ENCODE data around the gene CACNG3. TPM values are rescaled to one million over a fixed set of nuclear protein-coding genes. Genes with fewer than 3 reads are reported as not detected.
A peak's percentile ranks its signal among the peaks of the same experiment; 100 is the strongest.

The CACNG3 gene
- total and polyA plus RNA-seq, 2 of the 13 experiments (the other 11 are each of a cell fraction or from before 2014, with no cell fraction given), result not detected

GRCh38 chr16:24336491-24336890 is 80.4 kb downstream of the CACNG3 start:
- ATAC-seq (no peak), FAIRE-seq (no peak), DNase-seq (ENCODE audit: low spot score) (no peak)
- no peak overlapping the region for H3K4me2 ChIP-seq (ENCODE audit: low read depth, low read length)
- in situ Hi-C loops (cut with HindIII; ENCODE audit: extremely low pct_ligation_motif_present, low pct_unique_long_range_greater_than_20kb), result no loop called here
- TF ChIP-seq ZNF264 (CRISPR knock-in tag; IDR thresholded peaks at IDR 0.05), result 0 out of 2 replicates have a peak, but pooled peaks have one; percentile 58
- TF ChIP-seq FOXO4 (CRISPR knock-in tag; conservative IDR thresholded peaks at IDR 0.05), result no peak
- no peak for TF ChIP-seq REPIN1 (CRISPR knock-in tag; IDR thresholded peaks at IDR 0.05; ENCODE audit: borderline replicate concordance, low read depth)
- no TSS peak for BruUV-seq (replicated peaks)
- no peaks in the 10 kb centered on the region for H3K36me3 ChIP-seq (replicated peaks in 1 of 2; ENCODE audit: control insufficient read depth in 1 of 2, insufficient read depth in 2 of 2, low read length in 2 of 2)
- WGBS (ENCODE audit: low lambda C conversion rate), result 5% methylated on average over 3 of the region's 3 CpGs
- no peak overlapping the region for H3K27ac ChIP-seq (ENCODE audit: extremely low read length, insufficient read depth, low read length)
- H2AFZ ChIP-seq (ENCODE audit: low read length), result no peak overlapping the region
- H3K4me1 ChIP-seq (ENCODE audit: insufficient read depth, low read length), result no peaks in the 10 kb centered on the region
- ChIA-PET CTCF (ENCODE audit: low intra/inter-chr PET ratio, low total read pairs) (no interaction called here), POLR2A (no interaction called here)
- H3K9ac ChIP-seq (ENCODE audit: insufficient read depth, low read depth, low read length), result no peak overlapping the region
- no peaks in the 10 kb centered on the region for H3K9me3 ChIP-seq (ENCODE audit: low read length)
- H3K4me3 ChIP-seq (replicated peaks in 1 of 3; ENCODE audit: insufficient read depth in 1 of 3, low read depth in 2 of 3, low read length in 3 of 3), result no peak overlapping the region
- intact Hi-C loops (cut with micrococcal nuclease; ENCODE audit: unreplicated experiment), result no loop called here
- no peaks in the 10 kb centered on the region for H4K20me1 ChIP-seq (ENCODE audit: insufficient read depth, low read length)
- H3K79me2 ChIP-seq (ENCODE audit: insufficient read depth, low read length), result no peaks in the 10 kb centered on the region
- H3K27me3 ChIP-seq (ENCODE audit: control insufficient read depth in 1 of 2, insufficient read depth in 2 of 2, low read length in 2 of 2), result no peaks in the 10 kb centered on the region; a peak in 2 of 5 replicates

- H2AFZ ChIP-seq (ENCODE audit: low read length), result no peak overlapping the region
- H3K9me3 ChIP-seq (ENCODE audit: low read length), result no peaks in the 10 kb centered on the region
- no TSS peak for BruUV-seq (replicated peaks)
- no peak overlapping the region for H3K27ac ChIP-seq (ENCODE audit: extremely low read length, insufficient read depth, low read length)
- ChIA-PET POLR2A (no interaction called here), CTCF (ENCODE audit: low intra/inter-chr PET ratio, low total read pairs) (no interaction called here)
- in situ Hi-C loops (cut with HindIII; ENCODE audit: extremely low pct_ligation_motif_present, low pct_unique_long_range_greater_than_20kb) (no loop called here), intact Hi-C loops (cut with micrococcal nuclease; ENCODE audit: unreplicated experiment) (no loop called here)
- H3K79me2 ChIP-seq (ENCODE audit: insufficient read depth, low read length), result no peaks in the 10 kb centered on the region
- no peak for FAIRE-seq
- ATAC-seq, result no peak
- H3K27me3 ChIP-seq (ENCODE audit: control insufficient read depth in 1 of 2, insufficient read depth in 2 of 2, low read length in 2 of 2), result no peaks in the 10 kb centered on the region; a peak in 2 of 5 replicates
- H3K4me2 ChIP-seq (ENCODE audit: low read depth, low read length), result no peak overlapping the region
- no peaks in the 10 kb centered on the region for H3K36me3 ChIP-seq (replicated peaks in 1 of 2; ENCODE audit: control insufficient read depth in 1 of 2, insufficient read depth in 2 of 2, low read length in 2 of 2)
- no peaks in the 10 kb centered on the region for H3K4me1 ChIP-seq (ENCODE audit: insufficient read depth, low read length)
- H3K9ac ChIP-seq (ENCODE audit: insufficient read depth, low read depth, low read length), result no peak overlapping the region
- H3K4me3 ChIP-seq (replicated peaks in 1 of 3; ENCODE audit: insufficient read depth in 1 of 3, low read depth in 2 of 3, low read length in 3 of 3), result no peak overlapping the region
- DNase-seq (ENCODE audit: low spot score), result no peak
- no peaks in the 10 kb centered on the region for H4K20me1 ChIP-seq (ENCODE audit: insufficient read depth, low read length)
- WGBS (ENCODE audit: low lambda C conversion rate), result 10% methylated on average over 4 of the region's 4 CpGs
- no peak for TF ChIP-seq POGZ (CRISPR knock-in tag; IDR thresholded peaks at IDR 0.05)
- no peak for TF ChIP-seq HOXA3 (CRISPR knock-in tag; IDR thresholded peaks at IDR 0.05)
- TF ChIP-seq ZNF781 (CRISPR knock-in tag; IDR thresholded peaks at IDR 0.05; ENCODE audit: borderline replicate concordance, not compliant biosample characterization), result no peak
- no peak for TF ChIP-seq ZNF761 (CRISPR knock-in tag; conservative IDR thresholded peaks at IDR 0.05)
- TF ChIP-seq ZHX1 (CRISPR knock-in tag; IDR thresholded peaks at IDR 0.05; ENCODE audit: low read depth), result no peak
- TF ChIP-seq ZNF543 (CRISPR knock-in tag; IDR thresholded peaks at IDR 0.05), result no peak
- TF ChIP-seq ONECUT2 (CRISPR knock-in tag; IDR thresholded peaks at IDR 0.05), result no peak
- TF ChIP-seq ZNF207 (IDR thresholded peaks at IDR 0.05; ENCODE audit: borderline replicate concordance), result no peak
- TF ChIP-seq IKZF4 (CRISPR knock-in tag; IDR thresholded peaks at IDR 0.05; ENCODE audit: borderline replicate concordance, low read depth, not compliant biosample characterization), result no peak
- TF ChIP-seq ZNF749 (CRISPR knock-in tag; IDR thresholded peaks at IDR 0.05; ENCODE audit: borderline replicate concordance), result no peak
- TF ChIP-seq ZFP62 (CRISPR knock-in tag; IDR thresholded peaks at IDR 0.05), result no peak
- no peak for TF ChIP-seq ZNF326 (CRISPR knock-in tag; IDR thresholded peaks at IDR 0.05; ENCODE audit: borderline replicate concordance)
Measured at GRCh38 chr16:24337013-24337412, 80.9 kb downstream of the CACNG3 start.
